NAMALWA (cell line): ENCODE measurements around the gene ABCG1.
A peak's percentile ranks its signal among the peaks of the same experiment; 100 is the strongest.

Experiments used
- DNase-seq: peaks from one replicate; pipeline ENCODE4 v3.0.0-alpha.2; 2015; ENCODE audit warnings: low spot score

Gene ABCG1

DNA sequence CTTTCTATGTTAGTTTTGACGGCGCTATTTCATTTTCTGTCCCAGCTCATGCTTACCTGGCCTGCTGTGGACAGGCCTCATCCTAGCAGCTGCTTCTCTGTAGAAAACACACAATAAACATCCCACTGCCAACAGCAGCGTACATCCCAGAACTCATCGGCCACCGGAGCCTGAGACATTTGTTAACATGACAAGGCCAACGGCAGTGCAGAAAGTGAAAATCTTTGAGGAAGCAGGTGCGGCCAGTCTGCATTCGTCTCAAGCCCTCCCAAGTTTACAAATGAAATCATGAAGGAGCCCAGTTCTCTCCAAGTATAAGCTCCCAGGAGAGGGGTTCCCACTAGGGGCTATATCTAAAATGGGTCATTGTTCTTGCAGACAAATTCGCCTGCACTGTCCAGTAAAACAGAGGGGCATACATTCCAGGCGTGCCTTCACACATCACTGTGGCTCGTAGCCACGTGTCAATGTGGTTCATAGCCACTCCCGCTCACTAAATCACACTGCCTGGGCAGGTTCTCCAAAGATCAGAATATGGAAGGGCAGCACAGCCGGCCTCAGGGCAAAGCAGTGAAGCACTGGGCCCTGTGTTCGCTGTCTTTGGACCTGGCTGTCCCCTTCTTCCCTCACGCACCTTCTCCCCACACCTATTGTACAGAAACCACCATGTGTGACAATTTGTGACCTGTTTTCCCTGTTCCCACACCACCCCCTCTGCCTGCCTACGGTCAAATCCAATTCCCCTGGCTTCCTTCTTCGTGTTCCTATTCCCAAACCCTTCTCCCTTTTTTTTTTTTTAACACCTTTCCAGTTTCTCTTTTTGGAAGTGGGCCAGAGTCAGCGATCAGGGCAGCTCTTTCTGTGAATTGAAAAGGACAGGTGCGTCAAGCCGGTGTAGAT is 27.0 kb upstream of the ABCG1 start:
- no peak for DNase-seq

- DNase-seq, result no peak
Measured at GRCh38 chr21:42193131-42193671, 25.7 kb upstream of the ABCG1 start.

DNA sequence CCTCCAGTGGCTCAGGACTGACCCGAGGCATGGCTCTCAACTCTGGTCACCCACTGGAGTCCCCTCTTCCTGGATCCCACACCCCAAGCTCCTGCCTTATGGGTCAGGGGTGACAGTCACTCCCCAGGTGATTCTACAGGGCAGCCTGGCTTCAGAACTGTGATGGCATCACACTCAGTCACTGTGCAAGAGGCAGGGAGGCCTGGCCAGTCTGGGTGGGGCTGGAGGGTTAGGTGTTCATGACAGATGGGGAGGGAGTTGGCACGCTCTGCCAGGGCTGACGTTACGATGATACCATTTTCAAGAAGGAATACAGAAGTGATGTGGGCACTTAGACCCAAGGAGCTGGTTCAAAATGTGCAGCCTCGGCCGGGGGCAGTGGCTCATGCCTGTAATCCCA is 25.2 kb upstream of the ABCG1 start:
- DNase-seq, result no peak

DNA sequence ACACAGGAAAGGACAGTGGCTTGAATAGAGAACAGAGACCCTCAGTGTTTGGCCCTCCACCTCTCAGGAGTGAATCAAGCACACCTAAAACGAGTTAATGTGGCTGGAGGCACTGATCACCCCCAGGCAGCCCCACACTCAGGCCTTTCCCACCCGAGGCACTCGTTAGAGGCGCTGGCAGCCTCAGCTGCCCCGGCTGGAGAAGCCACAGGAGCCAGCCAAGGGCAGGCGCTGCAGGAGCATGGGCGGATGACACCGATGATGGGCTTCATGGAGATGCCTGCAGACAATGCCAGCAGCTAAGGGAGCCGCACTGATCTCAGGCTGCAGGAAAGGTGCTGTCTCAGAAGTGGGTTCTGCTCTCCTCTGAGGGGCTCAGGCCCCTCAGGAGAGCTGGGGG is 24.1 kb upstream of the ABCG1 start:
- no peak for DNase-seq

DNA sequence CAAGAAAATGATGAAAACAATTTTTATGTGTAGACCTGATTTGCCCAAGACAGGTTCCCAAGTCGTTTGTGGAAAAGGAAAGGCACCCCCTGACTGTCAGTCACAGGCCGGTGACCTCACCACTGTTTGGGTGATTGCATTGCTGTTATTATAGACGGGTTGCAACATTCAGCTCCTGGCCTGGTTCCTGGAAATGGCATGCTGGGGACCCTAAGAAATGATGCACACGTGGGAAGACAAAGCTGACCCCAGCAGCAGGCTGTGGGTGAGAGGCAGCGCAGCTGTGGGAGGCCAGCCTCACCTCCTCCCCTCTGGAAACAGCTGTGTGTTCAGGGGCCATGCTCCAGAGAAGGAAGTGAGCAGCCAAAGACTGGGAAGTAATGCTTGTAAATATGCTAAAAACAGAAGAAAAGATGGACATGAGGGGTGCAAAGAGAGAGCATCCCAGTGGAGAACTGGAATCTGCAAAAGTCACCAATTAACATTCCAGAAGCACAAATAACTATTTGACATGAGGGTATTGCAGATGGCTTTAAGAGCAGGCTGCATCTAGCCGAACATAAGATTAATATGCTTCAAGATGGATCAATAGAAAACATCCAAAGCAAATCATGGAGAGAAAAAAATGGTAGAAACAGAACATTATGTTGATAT is 23.4 kb upstream of the ABCG1 start:
- DNase-seq, result no peak

GRCh38 chr21:42198929-42199867 is 19.7 kb upstream of the ABCG1 start:
- DNase-seq, result peak; percentile 64

GRCh38 chr21:42199868-42200463 is 19.0 kb upstream of the ABCG1 start:
- DNase-seq, result no peak

- no peak for DNase-seq
Measured at GRCh38 chr21:42200906-42201614, 17.9 kb upstream of the ABCG1 start.

GRCh38 chr21:42201615-42202161 is 17.3 kb upstream of the ABCG1 start:
- DNase-seq, result no peak

DNA sequence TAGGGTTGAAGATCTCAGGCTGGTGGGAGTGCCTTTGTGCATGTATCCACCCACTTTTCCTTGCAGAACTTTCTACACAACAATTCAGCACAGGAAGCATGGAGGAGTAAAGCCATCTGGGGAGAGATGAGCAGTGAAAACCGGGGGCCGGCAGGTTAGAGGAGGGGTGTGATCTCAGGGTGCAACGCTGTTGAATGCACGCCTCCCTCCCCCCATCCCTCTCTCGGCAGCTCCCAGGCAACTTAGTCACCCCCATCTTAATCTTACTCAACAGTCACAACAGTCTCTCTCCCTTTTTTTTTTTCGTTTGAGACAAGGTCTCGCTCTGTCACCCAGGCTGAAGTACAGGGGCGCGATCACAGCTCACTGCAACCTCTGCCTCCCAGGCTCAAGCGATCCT is 16.6 kb upstream of the ABCG1 start:
- no peak for DNase-seq

GRCh38 chr21:42203321-42203720 is 15.6 kb upstream of the ABCG1 start:
- no peak for DNase-seq

DNA sequence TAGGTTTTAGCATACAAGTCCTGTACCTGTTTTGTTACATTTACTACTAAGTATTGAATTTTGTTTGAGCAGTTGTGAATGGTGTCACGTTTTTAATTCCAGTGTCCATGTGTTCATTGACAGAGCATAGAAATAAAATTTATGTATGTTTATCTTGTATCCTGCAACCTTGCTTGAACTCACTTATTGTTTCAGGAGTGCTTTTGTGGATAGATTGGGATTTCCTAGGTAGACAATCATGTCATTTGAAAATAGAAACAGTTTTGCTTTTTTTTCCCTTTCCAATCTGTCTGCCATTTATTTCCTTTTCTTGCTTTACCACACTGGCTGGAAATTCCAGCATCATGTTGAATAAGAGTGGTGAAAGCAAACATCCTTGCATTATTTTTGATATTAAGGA is 15.0 kb upstream of the ABCG1 start:
- no peak for DNase-seq

DNA sequence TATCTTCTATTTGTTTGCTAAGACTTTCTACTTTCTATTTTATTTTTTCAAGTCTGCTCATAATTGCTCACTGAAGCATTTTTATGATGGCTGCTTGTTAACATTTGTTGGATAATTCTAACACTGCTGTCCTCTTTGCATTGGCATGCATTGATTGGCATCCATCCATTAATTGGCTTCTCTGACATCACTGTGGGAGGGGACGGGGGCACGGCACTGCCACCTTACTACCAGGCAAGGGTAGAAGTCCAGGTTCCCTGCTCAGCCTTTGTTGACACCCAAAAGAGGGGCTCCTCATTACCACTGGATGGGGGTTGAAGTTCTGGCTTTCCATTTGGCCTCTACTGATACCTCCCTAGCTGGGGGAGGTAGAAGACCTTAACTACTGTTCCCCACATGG is 11.5 kb upstream of the ABCG1 start:
- no peak for DNase-seq

DNA sequence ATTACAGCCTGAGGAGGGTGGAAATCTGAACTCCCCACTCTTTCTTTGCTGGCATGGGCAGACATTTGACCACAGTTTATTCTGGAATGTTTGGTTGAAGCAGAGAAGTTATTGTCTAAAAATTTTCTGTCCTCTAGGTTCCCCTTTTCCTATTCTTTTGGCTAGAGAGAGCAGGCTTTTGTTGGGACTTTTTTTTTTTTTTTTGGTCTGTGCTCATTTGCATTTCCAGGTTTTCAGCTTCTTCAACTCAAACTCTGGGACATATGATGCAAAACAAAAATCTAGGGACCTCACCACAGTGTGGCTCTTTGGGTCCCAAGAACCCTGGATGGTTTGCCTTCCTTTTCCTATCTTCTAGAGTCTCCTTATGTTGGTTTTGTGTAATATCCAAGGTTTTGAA is 10.9 kb upstream of the ABCG1 start:
- DNase-seq, result no peak

DNA sequence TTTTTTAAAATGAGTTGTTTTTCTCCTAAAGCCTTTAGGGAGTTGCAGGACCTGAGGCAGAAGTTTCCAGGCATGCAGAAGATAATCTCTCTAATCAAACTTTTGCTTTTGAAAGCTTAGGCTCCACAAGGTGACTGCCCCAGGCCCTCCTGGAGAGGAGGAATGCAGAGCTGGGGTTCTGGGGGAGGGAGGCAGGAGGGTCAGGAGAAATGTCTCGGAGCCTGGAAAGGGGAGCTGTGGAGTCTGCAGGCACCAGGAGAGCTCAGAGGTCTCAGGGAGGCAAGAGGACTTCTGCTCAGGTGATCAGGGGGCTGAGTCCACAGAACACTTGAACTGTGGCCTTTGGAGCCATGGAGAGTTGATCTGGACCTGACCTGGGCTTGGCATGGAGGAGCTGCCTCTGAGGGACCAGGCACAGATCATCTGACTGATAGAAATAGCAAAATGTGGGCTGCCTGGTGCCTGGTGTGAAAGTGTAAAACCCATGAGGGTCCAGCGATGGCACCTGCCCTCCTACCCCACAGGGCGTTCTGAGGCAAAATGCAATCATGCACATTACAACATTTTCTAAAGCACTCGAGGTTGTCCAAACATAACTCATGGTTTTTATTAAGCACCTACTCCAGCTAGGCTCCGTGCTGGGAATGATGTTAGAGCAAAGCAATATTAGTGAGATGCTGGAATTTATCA is 10.0 kb upstream of the ABCG1 start:
- DNase-seq, result no peak

- DNase-seq, result no peak
Measured at GRCh38 chr21:42209801-42210479, 9.0 kb upstream of the ABCG1 start.

DNA sequence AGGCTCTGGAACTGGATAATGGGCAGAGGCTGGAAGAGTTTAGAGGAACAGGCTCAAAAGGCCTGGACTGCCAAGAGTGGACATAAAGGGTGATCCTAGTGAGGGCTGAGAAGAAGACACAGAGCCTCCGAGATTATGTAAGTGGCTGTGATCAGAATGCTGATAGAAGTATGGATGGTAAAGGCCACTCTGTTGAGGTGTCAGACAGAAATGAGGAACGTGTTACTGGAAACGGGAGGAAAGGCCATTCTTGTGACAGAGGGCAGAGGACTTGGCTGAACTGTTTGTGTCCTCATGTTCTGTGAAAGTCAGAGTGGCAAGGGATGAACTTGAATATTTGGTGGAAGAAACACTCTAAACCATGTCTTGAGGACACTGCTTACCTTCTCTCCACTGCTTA is 6.7 kb upstream of the ABCG1 start:
- DNase-seq, result no peak

- no peak for DNase-seq
Measured at GRCh38 chr21:42213082-42213774, 5.7 kb upstream of the ABCG1 start.
